ENCODE data around the gene DTD1. TPM values are rescaled to one million over a fixed set of nuclear protein-coding genes. Genes with fewer than 3 reads are reported as not detected.

Gene DTD1
- 115 and 120 TPM in 2 replicates for total RNA-seq (2014; rRNA removed; shearing (Covaris generic))
- polyA plus RNA-seq (2015; cell fraction: cytosol; rRNA removed): 94.6 and 111 TPM in 2 replicates
- polyA plus RNA-seq (2015; cell fraction: nucleus; rRNA removed): 36.2 and 38.8 TPM in 2 replicates

- peak; percentile 89 for DNase-seq (ENCODE audit: low read depth)
Measured at GRCh38 chr20:18587665-18588573, at the start of gene DTD1. Gene DTD1 (plus strand): TSS chr20:18588054. CDS start chr20:18588073, 19 bp downstream.

DNA sequence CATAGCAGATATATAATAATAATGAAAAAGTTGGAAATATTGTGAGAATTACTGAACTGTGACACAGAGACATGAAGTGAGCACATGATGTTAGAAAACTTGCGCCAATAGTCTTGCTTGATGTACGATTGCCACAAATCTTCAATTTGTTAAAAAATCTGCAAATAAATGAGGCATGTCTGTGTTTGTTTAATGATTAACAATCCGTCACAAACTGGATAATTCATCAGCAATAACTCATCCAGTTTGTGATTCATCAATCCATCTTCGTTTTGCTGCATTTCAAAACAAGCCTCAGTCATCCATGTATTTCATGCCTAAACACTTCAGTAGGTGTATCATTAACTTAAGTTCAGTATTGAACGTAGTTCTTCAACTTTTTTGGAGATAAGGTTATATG, 46.1 kb upstream of the DTD1 start:
- DNase-seq (ENCODE audit: low read depth): no peak

- no peak for DNase-seq (ENCODE audit: low read depth)
Measured at GRCh38 chr20:18543216-18543615, 44.6 kb upstream of the DTD1 start.

DNA sequence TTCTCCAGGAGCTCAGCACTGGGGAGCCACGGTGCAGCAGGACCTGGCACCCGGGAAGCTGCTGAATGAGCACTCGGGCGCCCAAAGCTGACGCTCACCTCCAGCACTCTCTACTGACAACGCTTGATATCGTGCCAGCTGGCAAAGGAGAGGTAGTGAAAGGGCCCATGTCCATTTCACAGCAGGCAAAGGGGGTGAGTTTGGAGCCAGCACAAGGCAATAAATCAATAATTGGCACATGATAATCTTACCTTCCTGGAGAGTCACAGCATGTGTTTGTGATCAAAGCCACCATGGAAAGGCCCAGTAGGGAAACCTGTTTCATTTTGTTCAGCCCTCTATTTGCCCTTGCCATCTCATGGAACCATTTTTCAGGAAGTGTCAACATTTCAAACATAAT, 43.9 kb upstream of the DTD1 start:
- DNase-seq (ENCODE audit: low read depth): no peak

DNA sequence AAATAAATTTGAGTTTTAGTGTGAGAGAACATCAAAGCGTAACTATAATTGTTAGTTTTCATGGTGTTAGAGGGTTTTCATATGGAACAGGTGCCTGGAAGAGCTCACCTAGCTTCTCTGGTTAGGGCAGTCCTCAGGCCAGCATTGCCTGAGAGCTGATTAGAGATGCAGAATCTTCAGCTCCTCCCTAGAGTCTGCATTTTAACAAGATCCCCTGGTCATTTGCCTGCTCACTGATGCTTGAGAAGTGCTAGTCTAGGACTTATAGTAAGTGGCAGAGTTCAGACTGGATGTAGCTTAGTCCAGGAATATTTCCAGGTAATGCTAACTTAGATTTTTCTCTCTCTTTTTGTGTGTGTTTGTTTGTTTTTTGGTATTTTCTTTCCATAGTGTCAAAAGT, 42.3 kb upstream of the DTD1 start:
- DNase-seq (ENCODE audit: low read depth): no peak

DNA sequence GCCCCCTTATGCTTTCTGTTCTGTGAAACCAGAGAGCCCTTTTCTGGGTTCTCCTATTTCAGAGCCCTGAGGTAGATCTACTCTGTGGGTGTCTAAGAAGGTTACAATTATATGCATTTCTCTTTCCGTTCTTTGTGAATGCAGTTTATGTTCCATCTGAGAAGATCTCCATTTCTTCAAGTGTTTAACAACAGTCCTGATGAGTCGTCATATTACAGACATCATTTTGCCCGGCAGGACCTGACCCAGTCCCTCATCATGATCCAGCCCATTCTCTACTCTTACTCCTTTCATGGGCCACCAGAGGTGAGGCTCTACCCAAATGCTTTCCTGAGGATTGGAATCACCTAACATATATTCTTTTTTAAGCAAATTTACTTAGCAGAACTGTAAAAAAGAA, 39.4 kb upstream of the DTD1 start:
- no peak for DNase-seq (ENCODE audit: low read depth)

DNA sequence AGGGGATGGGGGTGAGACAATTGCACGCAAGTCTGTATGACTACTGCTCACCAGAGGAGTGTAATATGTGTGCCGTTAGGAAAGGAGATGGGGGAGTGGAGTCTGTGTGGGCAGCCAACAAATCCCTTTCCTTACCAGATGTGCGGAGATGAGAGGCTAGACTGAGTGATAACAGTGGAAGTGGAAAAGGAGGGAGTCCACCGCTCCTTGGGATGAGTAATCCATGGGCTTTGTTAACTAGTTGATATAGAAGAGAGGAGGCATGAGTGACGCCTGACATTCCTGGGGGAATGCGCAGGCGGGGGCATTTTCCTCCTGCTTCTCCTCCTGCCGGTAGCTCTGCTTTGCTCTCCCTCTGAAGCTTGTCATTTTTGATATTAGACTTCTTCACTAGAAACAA, 34.1 kb upstream of the DTD1 start:
- no peak for DNase-seq (ENCODE audit: low read depth)

DNA sequence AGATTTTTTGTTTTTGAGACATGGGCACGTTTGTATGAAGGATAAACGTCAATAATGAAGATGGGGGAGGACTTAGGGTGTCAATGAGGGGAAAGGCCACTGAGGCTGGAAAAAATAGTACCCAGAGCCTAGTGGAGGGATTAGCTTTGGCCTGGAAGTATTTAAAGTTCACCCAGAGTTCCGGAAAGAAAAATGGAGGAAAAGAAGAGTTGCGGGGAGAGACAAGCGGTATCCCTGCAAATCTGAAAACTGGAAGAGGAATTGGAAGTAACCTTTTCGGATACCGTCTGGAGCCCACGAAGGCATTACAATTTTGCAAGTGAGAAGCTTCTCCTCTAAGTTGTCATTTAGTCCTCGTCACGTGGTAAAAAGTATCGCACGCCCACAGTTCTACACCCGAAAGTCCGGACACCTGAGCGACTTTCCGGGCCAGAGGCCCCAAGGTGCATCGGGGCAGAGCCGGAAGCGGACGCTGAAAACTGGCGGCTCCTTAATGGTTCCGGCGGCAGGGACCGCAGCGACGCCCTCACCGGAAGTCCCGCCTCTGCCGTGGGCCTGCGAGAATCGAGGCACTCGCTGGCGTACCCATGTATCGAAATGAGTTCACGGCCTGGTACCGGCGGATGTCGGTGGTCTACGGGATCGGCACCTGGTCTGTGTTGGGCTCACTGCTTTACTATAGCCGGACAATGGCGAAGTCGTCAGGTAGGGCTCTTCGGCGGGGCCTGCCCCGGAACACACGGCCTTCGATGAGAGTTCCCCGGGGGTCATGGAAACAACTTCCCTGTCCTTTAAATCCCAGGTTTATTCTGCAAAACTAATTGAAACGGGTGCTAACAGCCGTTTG, 20.7 kb upstream of the DTD1 start, which contains the start of gene SMIM26:
Gene SMIM26, plus strand, starts transcription at position 541 of the 847 bp plus-strand sequence. Its CDS starts 47 bp downstream, at position 588.
- DNase-seq (ENCODE audit: low read depth): peak; percentile 92

DNA sequence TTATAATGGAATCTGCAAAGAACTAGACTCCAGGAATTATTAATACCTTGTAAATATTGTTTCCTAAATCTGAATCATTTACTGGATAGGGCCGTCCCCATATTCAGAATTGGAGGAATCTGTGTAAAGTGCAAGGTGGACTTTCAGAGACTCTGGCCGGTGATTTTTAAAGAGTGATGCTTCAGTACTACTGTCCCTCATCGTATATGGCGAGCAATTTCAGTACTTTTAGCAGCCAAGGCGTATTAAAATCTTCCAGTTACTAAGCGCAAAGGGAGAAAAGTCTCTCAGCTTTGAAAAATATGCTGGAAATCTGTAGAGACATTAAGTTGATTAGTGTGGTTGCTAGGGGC, 20.1 kb upstream of the DTD1 start:
- no peak for DNase-seq (ENCODE audit: low read depth)

- DNase-seq (ENCODE audit: low read depth): no peak
Measured at GRCh38 chr20:18571009-18571408, 16.8 kb upstream of the DTD1 start.

GRCh38 chr20:18571578-18571977, 16.3 kb upstream of the DTD1 start:
- no peak for DNase-seq (ENCODE audit: low read depth)

DNA sequence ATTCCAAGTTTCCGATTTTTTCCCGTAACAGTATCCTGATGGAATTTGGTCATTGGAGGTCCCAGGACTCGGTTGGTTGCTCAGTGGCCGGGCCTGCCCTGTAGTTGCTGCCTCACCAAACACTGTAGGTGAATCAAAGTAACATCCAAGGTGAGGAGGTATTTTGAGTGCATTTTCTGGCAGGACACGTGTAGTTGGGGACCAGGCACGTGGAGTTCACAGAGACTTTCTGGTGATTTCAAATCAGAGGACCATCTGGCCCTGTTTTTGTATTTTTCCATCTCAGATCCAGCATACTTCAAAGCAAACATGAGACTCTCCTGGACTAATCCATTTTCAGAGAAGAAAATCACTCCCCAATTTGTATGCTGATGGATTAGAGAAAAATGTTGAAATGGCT, 9.9 kb upstream of the DTD1 start:
- no peak for DNase-seq (ENCODE audit: low read depth)

DNA sequence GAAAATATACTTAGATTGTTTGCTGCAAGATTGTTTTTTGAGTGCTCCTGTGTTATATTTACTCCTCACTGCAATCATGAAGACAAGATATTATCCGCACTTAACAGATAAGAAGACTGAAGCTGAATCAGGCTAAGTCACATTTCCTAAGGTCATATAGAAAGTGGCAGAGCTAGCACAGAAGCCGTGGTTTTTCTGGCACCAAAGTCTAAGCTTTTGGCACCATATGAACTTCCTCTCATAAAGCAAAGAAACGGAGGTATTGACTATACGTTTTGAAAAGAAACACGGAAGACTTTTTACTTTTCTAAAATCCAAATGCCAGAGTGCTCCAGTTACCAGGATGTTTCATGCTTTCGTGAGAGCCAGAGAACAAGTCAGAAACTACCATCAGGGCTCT, 9.3 kb upstream of the DTD1 start:
- DNase-seq (ENCODE audit: low read depth): no peak

- DNase-seq (ENCODE audit: low read depth): no peak
Measured at GRCh38 chr20:18580012-18580411, 7.8 kb upstream of the DTD1 start.

DNA sequence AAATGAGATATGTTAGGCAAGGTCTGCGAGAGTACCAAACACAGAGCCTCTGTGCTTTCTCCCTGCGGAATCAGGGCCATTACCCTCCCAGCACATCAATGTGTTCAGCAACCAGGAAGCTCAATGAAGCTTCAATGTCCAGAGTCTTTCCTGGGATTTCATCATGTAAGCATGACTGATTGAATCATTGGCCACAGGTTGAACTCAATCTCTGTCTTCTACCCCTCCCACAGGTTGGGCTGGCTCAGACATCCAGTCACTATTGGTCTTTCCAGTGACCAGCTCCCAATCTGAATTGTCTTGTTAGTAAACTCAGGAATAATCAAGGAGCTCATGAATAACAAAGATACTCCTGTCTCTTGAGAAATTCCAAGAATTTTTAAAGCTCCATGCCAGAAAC, 2.7 kb upstream of the DTD1 start:
- peak; percentile 41 for DNase-seq (ENCODE audit: low read depth)

DNA sequence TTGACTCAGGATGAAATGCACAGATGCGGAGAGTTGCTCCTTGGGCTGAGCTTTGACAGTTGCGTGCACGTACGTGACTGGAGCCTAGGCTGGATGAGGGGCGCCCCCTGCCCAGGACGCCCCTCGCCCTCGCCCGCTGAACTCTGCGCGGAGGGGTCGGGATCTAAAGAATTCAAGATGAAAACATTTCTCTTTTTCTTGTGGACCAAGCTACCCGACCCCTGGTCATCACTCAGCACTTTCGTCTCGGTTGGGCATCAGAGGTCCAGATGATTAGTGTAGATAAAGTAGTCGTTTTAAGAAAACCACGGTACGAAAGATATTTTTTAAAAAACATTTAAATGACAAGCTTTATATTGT, 700 bp downstream of the DTD1 start:
- peak; percentile 4 for DNase-seq (ENCODE audit: low read depth)

DNA sequence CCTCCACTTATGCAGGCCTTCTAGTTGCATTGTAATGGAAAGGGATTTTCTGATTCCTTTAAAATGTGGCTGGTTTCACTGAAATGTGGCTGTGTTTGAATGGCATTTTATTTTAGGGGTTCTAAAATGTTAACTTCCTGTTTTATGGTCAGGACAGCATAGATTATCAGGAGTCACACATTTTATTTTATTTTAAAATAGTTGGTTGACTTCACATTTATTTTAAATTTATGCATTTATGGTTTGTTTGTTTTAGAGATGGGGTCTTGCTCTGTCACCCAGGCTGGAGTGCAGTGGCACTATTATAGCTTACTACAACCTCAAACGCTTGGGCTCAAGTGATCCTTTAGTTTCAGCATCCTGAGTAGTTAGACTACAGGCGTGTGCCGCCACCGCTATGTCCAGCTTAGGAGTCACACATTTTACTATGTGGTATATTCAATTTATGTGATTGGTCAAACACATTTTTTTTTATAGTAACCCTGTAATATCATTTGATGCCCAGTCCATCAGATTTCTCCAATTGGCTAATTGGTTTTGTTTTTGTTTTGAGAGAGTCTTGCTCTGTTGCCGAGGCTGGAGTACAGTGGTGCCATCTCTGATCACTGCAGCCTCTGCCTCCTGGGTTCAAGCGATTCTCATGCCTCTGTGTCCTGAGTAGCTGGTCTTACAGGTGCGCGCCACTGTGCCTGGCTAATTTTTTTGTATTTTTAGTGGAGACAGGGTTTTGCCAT, 2.3 kb downstream of the DTD1 start:
- no peak for DNase-seq (ENCODE audit: low read depth)

- no peak for DNase-seq (ENCODE audit: low read depth)
Measured at GRCh38 chr20:18596270-18596669, 8.4 kb downstream of the DTD1 start.

DNA sequence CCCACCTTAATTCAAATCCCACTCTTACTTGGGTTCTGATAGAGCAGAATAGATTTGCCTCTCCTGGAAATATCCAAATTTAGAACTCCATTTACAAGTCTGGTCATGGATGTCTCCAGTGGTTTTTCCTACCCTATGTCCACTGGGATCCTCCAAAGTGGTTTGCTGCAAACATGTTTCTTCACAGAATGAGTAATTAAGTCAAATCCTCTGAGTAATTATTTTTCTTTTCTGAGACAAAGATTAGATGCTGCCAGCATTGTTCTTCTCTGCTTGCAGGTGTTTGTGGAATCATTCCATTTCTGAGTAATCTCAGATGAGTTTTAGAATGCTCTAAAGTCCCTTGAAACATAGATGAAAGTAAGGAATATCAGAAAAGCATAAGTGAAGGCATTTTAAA, 21.9 kb downstream of the DTD1 start:
- no peak for DNase-seq (ENCODE audit: low read depth)

DNA sequence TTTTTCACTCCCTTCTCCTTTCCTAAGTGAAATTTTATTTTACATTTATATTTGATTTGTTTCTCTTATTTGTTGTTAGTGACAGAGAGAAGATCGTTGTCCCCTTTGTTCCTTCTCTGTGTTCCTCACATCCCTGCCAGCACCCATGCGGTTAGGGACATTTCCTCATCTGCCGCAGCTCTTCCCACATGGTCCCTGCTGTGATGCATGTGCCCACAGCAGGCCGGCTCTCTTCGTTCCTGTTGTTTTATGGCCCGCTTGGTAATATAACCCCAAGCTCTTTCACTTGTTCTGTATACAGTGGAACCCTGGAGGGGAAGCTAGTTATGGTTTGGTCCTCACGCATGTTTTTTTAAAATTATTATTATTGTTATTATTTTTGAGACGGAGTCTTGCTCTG, 23.6 kb downstream of the DTD1 start:
- DNase-seq (ENCODE audit: low read depth): no peak

DNA sequence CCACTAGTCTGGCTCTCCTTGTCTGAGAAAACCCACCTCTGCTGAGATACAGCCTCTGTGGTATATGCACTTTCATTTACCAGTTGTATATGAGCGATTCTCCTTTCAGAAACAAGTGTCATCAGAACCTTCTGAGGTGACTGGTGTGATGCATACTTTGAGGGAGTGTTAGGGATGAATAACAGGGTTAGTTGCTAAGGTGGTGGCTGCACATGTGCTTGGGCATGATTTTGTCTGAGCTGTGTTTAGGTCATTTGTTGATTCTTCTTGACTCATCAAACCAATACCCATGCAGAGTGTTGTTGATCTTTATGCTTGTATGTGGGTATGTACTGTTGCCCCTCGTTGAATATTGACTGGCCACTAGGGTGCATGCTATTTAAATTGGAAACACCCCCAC, 25.7 kb downstream of the DTD1 start:
- peak; percentile 50 for DNase-seq (ENCODE audit: low read depth)

GRCh38 chr20:18614244-18614643, 26.4 kb downstream of the DTD1 start:
- no peak for DNase-seq (ENCODE audit: low read depth)
